Sigmoid colon (tissue), 7 donors: ENCODE data around the gene SMARCC2. TPM values are rescaled to one million over a fixed set of nuclear protein-coding genes. Genes with fewer than 3 reads are reported as not detected.
A peak's percentile ranks its signal among the peaks of the same experiment; 100 is the strongest.

Experiments
- DNase-seq: peaks from one replicate; pipeline ENCODE4 v3.0.0-alpha.2; 2019
- H3K27ac ChIP-seq, 4 donors: fragments of 200-600 bp; sonication (generic); one replicate each; pipeline ENCODE4 v1.5.1; 2016 to 2019; ENCODE audit warnings: mild to moderate bottlenecking in 1 of 4
- H3K27me3 ChIP-seq, 3 donors: fragments of 200-600 bp; sonication (generic); one replicate each; pipeline ENCODE4 v1.5.1; 2019; ENCODE audit warnings: mild to moderate bottlenecking in 1 of 3
- H3K36me3 ChIP-seq, 4 donors: fragments of 200-600 bp; sonication (generic); one replicate each; pipeline ENCODE4 v1.5.1; 2016 to 2019
- H3K4me1 ChIP-seq, 4 donors: fragments of 200-600 bp; sonication (generic); one replicate each; pipeline ENCODE4 v1.5.1; 2017 to 2019
- H3K4me3 ChIP-seq, 4 donors: fragments of 200-600 bp; sonication (generic); one replicate each; pipeline ENCODE4 v1.5.1; 2017 to 2019; ENCODE audit warnings: mild to moderate bottlenecking in 2 of 4, moderate library complexity in 1 of 4
- H3K9me3 ChIP-seq, 4 donors: fragments of 200-600 bp in 3 of 4; sonication (generic) in 3 of 4; one replicate each; pipeline versions ENCODE4 v1.5.1 to v1.6.1; 2013 to 2019
- EP300 ChIP-seq, 4 donors: sonication (generic); formaldehyde crosslinking; IDR thresholded peaks; one replicate each; pipeline ENCODE4 v1.6.1; 2017; ENCODE audit warnings: antibody characterized with exemption in 4 of 4
- POLR2A ChIP-seq, 2 donors: fragments of 450-650 bp; IDR thresholded peaks; one replicate each; pipeline ENCODE4 v1.6.1; 2016; ENCODE audit warnings: antibody characterized with exemption in 2 of 2, mild to moderate bottlenecking in 2 of 2, moderate library complexity in 2 of 2
- POLR2AphosphoS5 ChIP-seq, 4 donors: sonication (generic); formaldehyde crosslinking; IDR thresholded peaks; one replicate each; pipeline ENCODE4 v1.6.1; 2017; ENCODE audit warnings: antibody characterized with exemption in 4 of 4
- WGBS, 2 donors: extraction: QIAGEN DNeasy Blood & Tissue Kit; methylation state at CpG; one replicate each; pipeline ENCODE4 v1.1.7; 2013; 5-methylcytosine and 5-hydroxymethylcytosine counted together
- intact Hi-C: fragments of 100-400 bp; cut with DNase I; formaldehyde crosslinking; loops from one replicate; pipeline ENCODE4 v1.15.1; 2023
- polyA plus RNA-seq, 3 donors: library from polyadenylated mRNA; stranded (reverse); fragments of 200-250 nt; gene quantifications; one replicate each; pipeline ENCODE4 v1.2.3, GENCODE V29; 2013
- total RNA-seq, 4 donors: library from RNA; depleted of rRNA; stranded (reverse); fragments of >200 nt; gene quantifications; one replicate each; pipeline ENCODE4 v1.1.0, GENCODE V29; 2016
- TF ChIP-seq, protein P1 (sequence below), 4 experiments: fragments of 450-650 bp in 3 of 4; fragments of 200-600 bp in 1 of 4; IDR thresholded peaks; one replicate each; pipeline ENCODE4 v1.5.1; 2016 to 2019; ENCODE audit warnings: antibody characterized with exemption in 4 of 4, mild to moderate bottlenecking in 3 of 4, moderate library complexity in 2 of 4
- donor health status: healthy with polysubstance abuse.
- donor health status: Bipolar disorder and iron deficiency.
- donor health status: healthy.

The SMARCC2 gene
- total and polyA plus RNA-seq, 7 donors, result 18.0 to 135 (median 55.7) TPM

DNA sequence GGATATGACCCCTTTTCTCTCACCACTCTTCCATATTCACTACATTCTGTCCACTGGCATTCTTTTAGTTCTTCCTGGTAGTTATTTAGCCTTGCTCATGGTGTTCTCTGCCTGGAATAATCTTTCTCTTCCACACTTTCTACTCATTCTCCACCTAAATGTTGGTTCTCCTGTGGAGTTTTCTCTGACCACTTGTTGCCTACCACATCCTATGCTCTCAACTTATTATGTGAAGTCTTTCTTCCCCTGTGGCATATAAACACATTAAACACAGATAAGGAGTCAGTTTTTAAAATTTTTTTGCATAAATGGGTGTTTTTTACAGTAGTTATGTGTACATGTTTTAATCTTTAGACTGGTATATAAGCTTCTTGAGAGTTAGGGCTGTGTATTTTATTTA, 3.3 kb upstream of the SMARCC2 start:
- no peak overlapping the region for H3K27ac ChIP-seq
- DNase-seq, result no peak
- intact Hi-C loops, result loop anchor here (5.0 kb wide), 2 partner anchors 65 to 275 kb away; partner anchors contain the start of genes ANKRD52 and SPRYD4
- H3K4me3 ChIP-seq, result no peak overlapping the region
- TF ChIP-seq POLR2A (IDR thresholded peaks at IDR 0.05), result no peak
- TF ChIP-seq, protein P1, sequence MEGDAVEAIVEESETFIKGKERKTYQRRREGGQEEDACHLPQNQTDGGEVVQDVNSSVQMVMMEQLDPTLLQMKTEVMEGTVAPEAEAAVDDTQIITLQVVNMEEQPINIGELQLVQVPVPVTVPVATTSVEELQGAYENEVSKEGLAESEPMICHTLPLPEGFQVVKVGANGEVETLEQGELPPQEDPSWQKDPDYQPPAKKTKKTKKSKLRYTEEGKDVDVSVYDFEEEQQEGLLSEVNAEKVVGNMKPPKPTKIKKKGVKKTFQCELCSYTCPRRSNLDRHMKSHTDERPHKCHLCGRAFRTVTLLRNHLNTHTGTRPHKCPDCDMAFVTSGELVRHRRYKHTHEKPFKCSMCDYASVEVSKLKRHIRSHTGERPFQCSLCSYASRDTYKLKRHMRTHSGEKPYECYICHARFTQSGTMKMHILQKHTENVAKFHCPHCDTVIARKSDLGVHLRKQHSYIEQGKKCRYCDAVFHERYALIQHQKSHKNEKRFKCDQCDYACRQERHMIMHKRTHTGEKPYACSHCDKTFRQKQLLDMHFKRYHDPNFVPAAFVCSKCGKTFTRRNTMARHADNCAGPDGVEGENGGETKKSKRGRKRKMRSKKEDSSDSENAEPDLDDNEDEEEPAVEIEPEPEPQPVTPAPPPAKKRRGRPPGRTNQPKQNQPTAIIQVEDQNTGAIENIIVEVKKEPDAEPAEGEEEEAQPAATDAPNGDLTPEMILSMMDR (IDR thresholded peaks at IDR 0.05), result no peak
- TF ChIP-seq POLR2AphosphoS5 (IDR thresholded peaks at IDR 0.05), result no peak
- TF ChIP-seq EP300 (IDR thresholded peaks at IDR 0.05), result no peak
- H3K4me1 ChIP-seq, result peaks cover 0 to 23% (median 18%) of the 10 kb centered on the region in 4 donors
- H3K36me3 ChIP-seq, result no peaks in the 10 kb centered on the region
- no peaks in the 10 kb centered on the region for H3K27me3 ChIP-seq
- no peaks in the 10 kb centered on the region for H3K9me3 ChIP-seq

DNA sequence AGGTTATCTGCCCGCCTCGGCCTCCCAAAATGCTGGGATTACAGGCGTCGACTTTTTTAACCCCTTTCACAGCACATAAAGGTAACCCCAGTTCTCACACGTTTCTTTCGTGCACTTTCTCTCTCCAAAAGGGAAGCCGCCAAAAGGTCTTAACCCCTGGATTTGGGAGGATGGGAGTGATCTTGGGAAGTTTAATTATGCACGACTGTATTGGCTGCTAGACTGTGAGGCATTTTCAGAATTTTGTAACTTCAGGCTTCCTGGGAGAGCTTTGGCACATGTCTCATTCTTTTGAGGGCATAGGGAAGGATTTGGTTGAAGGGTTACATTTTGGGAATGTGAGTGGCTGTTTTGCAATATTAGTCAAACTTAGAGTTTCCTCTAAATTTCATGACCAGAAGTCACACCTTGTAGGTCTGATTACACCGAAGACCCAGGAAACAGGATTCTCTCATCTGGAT, 1.4 kb upstream of the SMARCC2 start:
- no peaks in the 10 kb centered on the region for H3K9me3 ChIP-seq
- peaks cover 0 to 15% (median 3%) of the 10 kb centered on the region in 4 donors for H3K36me3 ChIP-seq
- TF ChIP-seq POLR2AphosphoS5 (IDR thresholded peaks at IDR 0.05) (no peak), POLR2A (IDR thresholded peaks at IDR 0.05) (no peak), EP300 (IDR thresholded peaks at IDR 0.05) (no peak)
- TF ChIP-seq, protein P1 (IDR thresholded peaks at IDR 0.05), result no peak
- WGBS, 2 donors, result 21 to 30% methylated on average over 9 of the region's 9 CpGs
- no peaks in the 10 kb centered on the region for H3K27me3 ChIP-seq
- no peak for DNase-seq
- intact Hi-C loops, result loop anchor here (5.0 kb wide), 2 partner anchors 67 to 277 kb away; partner anchors contain the start of genes ANKRD52 and SPRYD4
- H3K27ac ChIP-seq, result peak overlapping the region; percentile 91 to 95 (median 92)
- H3K4me3 ChIP-seq, result peak overlapping the region; percentile 47 to 98 (median 93)
- peaks cover 0 to 32% (median 25%) of the 10 kb centered on the region in 4 donors for H3K4me1 ChIP-seq

- Histone ChIP-seq H3K4me1 (peaks cover 0 to 32% (median 25%) of the 10 kb centered on the region in 4 donors), H3K27me3 (no peaks in the 10 kb centered on the region), H3K27ac (peak overlapping the region; percentile 91 to 95 (median 92)), H3K4me3 (peak overlapping the region; percentile 47 to 98 (median 93)), H3K9me3 (no peaks in the 10 kb centered on the region), H3K36me3 (peaks cover 0 to 21% (median 5%) of the 10 kb centered on the region in 4 donors)
- WGBS, 2 donors, result 0 to 1% methylated on average over 42 of the region's 42 CpGs
- TF ChIP-seq, protein P1 (IDR thresholded peaks at IDR 0.05), result peak in 3 of 4 experiments; percentile 1 to 29 (median 11)
- TF ChIP-seq POLR2A (IDR thresholded peaks at IDR 0.05), result no peak
- TF ChIP-seq POLR2AphosphoS5 (IDR thresholded peaks at IDR 0.05), result peak in 2 of 4 donors; percentile 6 to 20
- TF ChIP-seq EP300 (IDR thresholded peaks at IDR 0.05), result no peak
- intact Hi-C loops, result loop anchor here (1.0 to 10.0 kb wide), 7 partner anchors 32 to 277 kb away; partner anchors contain the start of genes ANKRD52, ESYT1, MYL6 and NABP2
- DNase-seq, result peak; percentile 89
These were observed 823 bp upstream of the SMARCC2 start for GRCh38 chr12:56189918-56190694.

DNA sequence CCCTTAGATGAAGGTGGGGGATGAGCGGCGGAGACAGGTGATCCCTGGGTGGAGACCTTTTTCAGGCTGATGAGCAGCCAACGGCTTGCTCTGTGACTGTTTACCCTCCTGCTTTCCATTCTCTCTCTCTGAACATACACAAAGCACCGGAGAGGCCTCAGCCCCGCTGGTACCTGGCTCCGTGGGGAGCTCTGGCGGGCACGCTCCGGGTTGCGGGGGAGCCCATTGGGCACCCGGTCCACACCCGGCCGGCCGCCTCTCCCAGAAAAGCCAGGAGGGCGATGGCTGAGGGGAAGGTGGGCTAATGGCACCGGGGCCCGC, 545 bp downstream of the SMARCC2 start:
- DNase-seq, result peak; percentile 72
- Histone ChIP-seq H3K27ac (peak overlapping the region; percentile 91 to 95 (median 92)), H3K4me1 (peaks cover 0 to 32% (median 25%) of the 10 kb centered on the region in 4 donors), H3K27me3 (no peaks in the 10 kb centered on the region), H3K36me3 (peaks cover 10 to 35% (median 18%) of the 10 kb centered on the region in 4 donors), H3K9me3 (no peaks in the 10 kb centered on the region), H3K4me3 (peak overlapping the region; percentile 84 to 98 (median 93))
- TF ChIP-seq EP300 (IDR thresholded peaks at IDR 0.05), result no peak
- TF ChIP-seq POLR2A (IDR thresholded peaks at IDR 0.05), result no peak
- TF ChIP-seq, protein P1 (IDR thresholded peaks at IDR 0.05), result no peak
- no peak for TF ChIP-seq POLR2AphosphoS5 (IDR thresholded peaks at IDR 0.05)
- 0 to 1% methylated on average over 17 of the region's 17 CpGs for WGBS, 2 donors
- intact Hi-C loops, result loop anchor here (1.0 to 10.0 kb wide), 5 partner anchors 30 to 144 kb away; partner anchors contain the start of genes ESYT1, MYL6, NABP2 and RPS26
